C4-2B (cell line): ENCODE data around the gene FOXJ3.
"Not testable (repeated sequence)": the region's sequence is repeated elsewhere in the genome, so short reads cannot be mapped to it uniquely, and the experiment has no call there.

Experiments used
- CTCF ChIP-seq: fragments of 450-650 bp; conservative IDR thresholded peaks from 2 replicates; pipeline ENCODE4 v1.5.1; 2017; ENCODE audit warnings: mild to moderate bottlenecking
- ZFX ChIP-seq: fragments of 450-650 bp; IDR thresholded peaks from 2 replicates; pipeline ENCODE4 v1.6.1; 2017

DNA sequence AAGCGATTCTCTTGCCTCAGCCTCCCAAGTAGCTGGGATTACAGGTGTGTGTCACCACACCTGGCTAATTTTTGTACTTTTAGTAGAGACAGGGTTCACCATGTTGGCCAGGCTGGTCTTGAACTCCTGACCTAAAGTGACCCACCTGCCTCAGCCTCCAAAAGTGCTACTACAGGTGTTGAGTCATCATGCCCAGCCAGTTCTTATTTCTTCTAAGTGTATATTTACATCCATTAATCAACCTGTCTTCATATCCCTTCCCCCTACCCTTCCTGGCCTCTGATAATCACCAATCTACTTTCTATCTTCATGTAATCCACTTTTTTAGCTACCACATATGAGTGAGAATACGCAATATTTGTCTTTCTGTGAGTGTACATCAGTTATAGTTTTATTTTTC is 128.1 kb downstream of the FOXJ3 start:
- not testable (repeated sequence) for TF ChIP-seq CTCF, ZFX
